HL-60/S4 treated with retinoic acid at 250 ng/mL for 4 days and 3 days (cell line): ENCODE measurements around the gene HTRA2.
"Not testable (repeated sequence)": the region's sequence is repeated elsewhere in the genome, so short reads cannot be mapped to it uniquely, and the experiment has no call there.

ENCODE experiments used
- in situ Hi-C: fragments of 300-500 bp; cut with MboI; formaldehyde crosslinking; loops from 2 replicates; pipeline ENCODE4 v1.7.0; 2022; ENCODE audit warnings: low sequenced_read_pairs

The HTRA2 gene

GRCh38 chr2:74558284-74559230, 28.8 kb downstream of the HTRA2 start:
- in situ Hi-C loops: no loop called here

- in situ Hi-C loops: no loop called here
These were observed 30.2 kb downstream of the HTRA2 start for GRCh38 chr2:74559912-74560311.

GRCh38 chr2:74560591-74560990, 30.9 kb downstream of the HTRA2 start:
- in situ Hi-C loops: no loop called here

- in situ Hi-C loops: not testable (repeated sequence)
These were observed 31.3 kb downstream of the HTRA2 start for GRCh38 chr2:74561022-74561421.

GRCh38 chr2:74562126-74562775, 32.5 kb downstream of the HTRA2 start:
- in situ Hi-C loops: no loop called here

GRCh38 chr2:74564222-74564621, 34.5 kb downstream of the HTRA2 start:
- in situ Hi-C loops: no loop called here

- in situ Hi-C loops: no loop called here
These were observed 36.5 kb downstream of the HTRA2 start for GRCh38 chr2:74566076-74566753.

- in situ Hi-C loops: no loop called here
These were observed 37.0 kb downstream of the HTRA2 start for GRCh38 chr2:74566754-74567085.

- in situ Hi-C loops: no loop called here
These were observed 38.1 kb downstream of the HTRA2 start for GRCh38 chr2:74567881-74568280.

GRCh38 chr2:74569686-74570085, 40.0 kb downstream of the HTRA2 start:
- in situ Hi-C loops: no loop called here

- in situ Hi-C loops: no loop called here
These were observed 41.3 kb downstream of the HTRA2 start for GRCh38 chr2:74571058-74571457.

GRCh38 chr2:74572178-74572925, 42.6 kb downstream of the HTRA2 start:
- in situ Hi-C loops: no loop called here

- in situ Hi-C loops: no loop called here
These were observed 44.2 kb downstream of the HTRA2 start for GRCh38 chr2:74573747-74574562.

GRCh38 chr2:74575320-74575719, 45.6 kb downstream of the HTRA2 start:
- in situ Hi-C loops: no loop called here

GRCh38 chr2:74576211-74576862, 46.6 kb downstream of the HTRA2 start:
- in situ Hi-C loops: no loop called here

GRCh38 chr2:74576863-74577229, 47.1 kb downstream of the HTRA2 start:
- in situ Hi-C loops: no loop called here

- in situ Hi-C loops: no loop called here
These were observed 47.7 kb downstream of the HTRA2 start for GRCh38 chr2:74577448-74577847.

GRCh38 chr2:74578408-74578807, 48.7 kb downstream of the HTRA2 start:
- in situ Hi-C loops: no loop called here

- in situ Hi-C loops: loop anchor here (10.0 kb wide), 1 partner anchor 97 kb away; the partner anchor contains the start of genes CCDC142 and TTC31
These were observed 51.7 kb downstream of the HTRA2 start for GRCh38 chr2:74581463-74581862.

GRCh38 chr2:74582184-74582583, 52.5 kb downstream of the HTRA2 start:
- in situ Hi-C loops: loop anchor here (10.0 kb wide), 1 partner anchor 97 kb away; the partner anchor contains the start of genes CCDC142 and TTC31
